GM18951 (cell line): ENCODE results near the gene FEZF1.
"Not testable (repeated sequence)": the region's sequence is repeated elsewhere in the genome, so short reads cannot be mapped to it uniquely, and the experiment has no call there.

Experiments
- POLR2A ChIP-seq: IDR thresholded peaks from 4 replicates; pipeline ENCODE4 v1.6.1; 2011; ENCODE audit warnings: mild to moderate bottlenecking; ENCODE audit not compliant: insufficient read length, insufficient read depth; ENCODE audit errors: extremely low read depth
- in situ Hi-C: fragments of 300-500 bp; cut with MboI; formaldehyde crosslinking; loops from one replicate; pipeline ENCODE4 v1.12.0; 2022; ENCODE audit warnings: low sequenced_read_pairs, mixed read lengths, inconsistent platforms; ENCODE audit not compliant: unreplicated experiment

The FEZF1 gene

DNA sequence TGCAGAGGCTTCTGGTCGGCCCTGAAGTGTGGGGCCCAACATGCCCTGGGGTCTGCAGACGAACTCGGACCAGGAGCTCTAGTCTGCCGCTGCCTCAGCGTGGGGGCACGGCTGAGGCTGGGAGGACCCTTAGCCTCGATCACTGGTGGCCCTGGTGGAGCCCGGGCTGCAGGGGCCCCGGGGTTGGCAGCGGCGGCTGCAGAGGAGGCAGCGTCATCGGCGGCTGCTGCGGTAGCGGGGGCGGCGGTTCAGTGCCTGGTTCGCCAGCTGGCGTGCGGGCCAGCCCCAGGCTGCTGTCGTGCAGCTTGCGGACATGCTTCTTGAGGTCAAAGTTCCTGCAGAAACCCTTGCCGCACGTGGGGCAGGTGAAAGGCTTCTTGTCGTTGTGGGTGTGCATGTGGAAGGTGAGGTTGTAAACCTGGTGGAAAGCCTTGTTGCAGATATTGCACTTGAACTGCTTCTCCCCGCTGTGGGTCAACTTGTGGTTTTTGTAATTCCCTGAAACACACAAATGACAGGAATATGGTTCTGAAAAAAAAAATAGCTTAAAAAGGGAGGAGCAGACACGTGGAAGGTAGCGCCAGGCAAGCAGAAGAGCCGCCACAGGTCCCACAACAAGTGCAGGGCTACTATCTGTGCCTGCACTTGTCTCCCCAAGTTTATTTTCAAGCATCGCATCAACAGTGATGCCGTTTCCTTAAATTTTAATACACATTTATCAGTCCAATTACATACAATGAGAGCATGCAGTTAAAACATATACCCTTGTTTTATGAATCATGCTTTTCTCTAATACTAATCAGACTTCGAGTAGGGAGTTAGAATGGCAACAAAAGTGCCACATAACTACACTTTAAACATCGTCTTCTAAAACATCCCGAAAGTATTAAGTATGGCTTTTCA is 2.4 kb downstream of the FEZF1 start:
- in situ Hi-C loops, result no loop called here
- TF ChIP-seq POLR2A, result no peak

- in situ Hi-C loops, result no loop called here
- no peak for TF ChIP-seq POLR2A
Measured at GRCh38 chr7:122300956-122301833, 3.4 kb downstream of the FEZF1 start.

GRCh38 chr7:122300211-122300932 is 4.2 kb downstream of the FEZF1 start:
- in situ Hi-C loops, result no loop called here
- no peak for TF ChIP-seq POLR2A

GRCh38 chr7:122299624-122300210 is 4.8 kb downstream of the FEZF1 start:
- no peak for TF ChIP-seq POLR2A
- in situ Hi-C loops, result no loop called here

DNA sequence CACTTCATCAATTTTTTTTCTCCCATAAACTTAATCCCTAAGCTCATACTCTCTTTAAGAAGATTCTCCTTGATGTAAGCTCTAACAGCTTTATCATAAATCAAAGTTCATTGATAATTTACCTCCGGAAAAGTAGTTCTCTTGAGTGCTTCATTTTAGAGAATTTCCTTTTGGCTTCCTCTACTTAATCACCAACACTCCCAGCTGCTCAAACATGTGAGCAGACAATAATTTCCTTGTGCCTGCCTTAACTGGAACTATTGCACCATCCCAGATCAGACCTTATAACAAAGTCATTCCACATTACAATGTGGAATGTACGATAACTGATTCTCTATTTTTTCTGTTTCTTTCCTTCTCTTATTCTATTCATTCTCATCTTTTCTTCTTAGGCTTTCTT is 5.9 kb downstream of the FEZF1 start:
- in situ Hi-C loops, result no loop called here
- no peak for TF ChIP-seq POLR2A

DNA sequence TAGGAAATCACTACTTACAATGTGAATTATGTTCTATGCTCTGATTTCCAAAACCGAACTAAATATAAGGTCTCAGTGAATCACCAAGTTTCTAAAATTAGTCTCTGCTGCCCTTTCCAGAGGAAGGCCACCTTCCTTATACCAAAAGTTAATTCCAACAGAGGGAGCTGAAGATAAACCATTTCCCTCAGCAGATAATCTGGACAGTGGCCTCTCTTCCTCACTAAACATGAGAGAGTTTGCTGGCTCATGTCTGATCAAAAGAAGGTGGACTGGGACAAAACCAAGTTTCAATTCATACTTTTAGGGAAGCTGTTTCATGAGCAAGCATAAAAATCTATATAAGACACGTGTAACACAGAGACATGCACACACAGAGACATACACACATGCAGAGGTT is 6.4 kb downstream of the FEZF1 start:
- in situ Hi-C loops, result no loop called here
- TF ChIP-seq POLR2A, result no peak

- no peak for TF ChIP-seq POLR2A
- in situ Hi-C loops, result no loop called here
Measured at GRCh38 chr7:122291189-122291588, 13.4 kb downstream of the FEZF1 start.

GRCh38 chr7:122290476-122290875 is 14.1 kb downstream of the FEZF1 start:
- in situ Hi-C loops, result no loop called here
- no peak for TF ChIP-seq POLR2A

DNA sequence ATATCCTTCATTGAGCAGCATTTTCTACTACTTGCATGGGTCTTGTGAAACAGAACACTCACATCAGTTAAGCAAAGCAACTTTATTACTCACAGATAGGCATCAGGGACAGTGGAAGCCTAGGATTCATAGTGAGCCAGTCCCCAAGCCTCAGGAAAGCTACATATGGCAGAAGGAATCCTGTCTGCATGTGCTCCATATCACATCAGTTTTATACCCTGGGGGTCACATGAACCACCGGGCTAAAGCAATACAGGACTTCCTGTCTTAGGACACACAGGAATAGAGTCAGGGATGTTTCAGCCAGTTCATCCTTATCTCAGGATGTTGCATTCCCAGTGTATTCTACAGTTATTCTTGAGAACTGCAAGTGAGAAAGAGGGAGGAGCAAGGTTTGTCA is 15.1 kb downstream of the FEZF1 start:
- in situ Hi-C loops, result no loop called here
- no peak for TF ChIP-seq POLR2A

DNA sequence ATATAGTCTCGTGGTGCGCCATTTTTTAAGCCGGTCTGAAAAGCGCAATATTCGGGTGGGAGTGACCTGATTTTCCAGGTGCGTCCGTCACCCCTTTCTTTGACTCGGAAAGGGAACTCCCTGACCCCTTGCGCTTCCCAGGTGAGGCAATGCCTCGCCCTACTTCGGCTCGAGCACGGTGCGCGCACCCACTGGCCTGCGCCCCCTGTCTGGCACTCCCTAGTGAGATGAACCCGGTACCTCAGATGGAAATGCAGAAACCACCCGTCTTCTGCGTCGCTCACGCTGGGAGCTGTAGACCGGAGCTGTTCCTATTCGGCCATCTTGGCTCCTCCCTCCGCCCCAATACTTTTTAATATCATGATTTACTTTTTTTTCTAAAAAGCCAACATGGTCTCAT is 19.9 kb downstream of the FEZF1 start:
- in situ Hi-C loops, result not testable (repeated sequence)

DNA sequence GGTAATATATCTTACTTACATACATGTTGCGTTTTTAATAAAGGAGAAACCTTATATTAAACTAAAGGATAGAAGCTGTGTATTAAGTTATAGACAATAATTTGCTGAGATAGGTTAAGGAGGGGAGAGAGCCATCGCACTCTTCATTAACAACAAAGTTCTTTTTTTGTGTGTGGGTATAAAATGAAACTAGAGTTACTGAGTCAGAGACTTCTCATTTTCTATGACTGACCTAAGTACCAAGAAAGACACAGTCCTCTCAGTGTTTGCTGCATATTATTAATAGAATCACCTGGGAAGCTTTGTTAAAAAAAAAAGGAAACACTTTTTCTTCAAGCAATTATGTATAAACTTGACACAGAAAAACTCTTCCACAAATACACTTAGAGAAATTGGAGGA is 31.4 kb downstream of the FEZF1 start:
- in situ Hi-C loops, result no loop called here
- no peak for TF ChIP-seq POLR2A

DNA sequence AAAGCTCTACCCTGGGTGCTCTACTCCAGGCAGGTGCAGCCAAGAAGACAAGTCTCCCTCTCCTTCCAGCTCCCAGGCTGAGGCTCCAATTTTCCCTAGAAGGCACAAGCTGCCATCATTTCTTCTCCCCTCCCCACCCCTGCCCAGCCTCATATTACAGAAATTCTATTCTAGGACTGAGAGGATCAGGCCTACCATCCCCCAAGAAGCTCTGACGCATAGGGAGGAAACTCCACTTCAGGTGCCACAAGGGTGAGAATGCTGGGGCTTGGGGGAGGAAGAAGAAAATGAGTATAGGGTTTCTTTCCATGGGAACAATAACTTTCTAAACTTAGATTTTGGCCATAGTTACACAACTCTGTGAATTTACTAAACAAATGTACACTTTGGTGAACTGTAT is 35.3 kb downstream of the FEZF1 start:
- no peak for TF ChIP-seq POLR2A
- in situ Hi-C loops, result no loop called here

DNA sequence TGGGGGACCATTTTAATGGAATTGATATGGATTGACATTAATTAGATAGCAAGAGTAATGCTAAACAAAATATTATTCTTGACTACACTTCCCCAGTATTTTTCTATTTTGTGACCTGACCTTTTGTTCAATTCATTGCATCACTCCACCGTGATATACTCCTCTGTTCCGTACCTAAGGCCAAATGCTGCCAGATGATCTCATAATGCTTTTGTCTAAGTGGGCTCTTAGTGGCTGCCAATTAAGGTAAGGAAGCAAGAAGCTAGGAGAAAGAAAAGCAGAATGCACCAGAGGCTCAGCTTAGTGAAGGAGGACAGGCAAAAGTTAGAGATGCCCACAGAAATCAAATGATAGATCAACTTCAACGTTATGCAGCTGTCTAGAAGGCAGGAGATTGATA is 36.4 kb downstream of the FEZF1 start:
- no peak for TF ChIP-seq POLR2A
- in situ Hi-C loops, result no loop called here
